Mucosa of gallbladder (tissue), 1 donor: Measurements from ENCODE around the gene MUS81. TPM values are rescaled to one million over a fixed set of nuclear protein-coding genes. Genes with fewer than 3 reads are reported as not detected.
"Not testable (repeated sequence)": the region's sequence is repeated elsewhere in the genome, so short reads cannot be mapped to it uniquely, and the experiment has no call there.

Source experiments
- DNase-seq: peaks from one replicate; pipeline ENCODE4 v3.0.0-alpha.2; 2020; ENCODE audit warnings: low spot score
- total RNA-seq: library from RNA; stranded (reverse); gene quantifications from one replicate; pipeline ENCODE4 v1.2.1, GENCODE V29; 2021
- donor health status: DM: no; HTN: no; CAD: no.

The MUS81 gene, protein sequence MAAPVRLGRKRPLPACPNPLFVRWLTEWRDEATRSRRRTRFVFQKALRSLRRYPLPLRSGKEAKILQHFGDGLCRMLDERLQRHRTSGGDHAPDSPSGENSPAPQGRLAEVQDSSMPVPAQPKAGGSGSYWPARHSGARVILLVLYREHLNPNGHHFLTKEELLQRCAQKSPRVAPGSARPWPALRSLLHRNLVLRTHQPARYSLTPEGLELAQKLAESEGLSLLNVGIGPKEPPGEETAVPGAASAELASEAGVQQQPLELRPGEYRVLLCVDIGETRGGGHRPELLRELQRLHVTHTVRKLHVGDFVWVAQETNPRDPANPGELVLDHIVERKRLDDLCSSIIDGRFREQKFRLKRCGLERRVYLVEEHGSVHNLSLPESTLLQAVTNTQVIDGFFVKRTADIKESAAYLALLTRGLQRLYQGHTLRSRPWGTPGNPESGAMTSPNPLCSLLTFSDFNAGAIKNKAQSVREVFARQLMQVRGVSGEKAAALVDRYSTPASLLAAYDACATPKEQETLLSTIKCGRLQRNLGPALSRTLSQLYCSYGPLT
- 63.1 TPM for total RNA-seq

DNA sequence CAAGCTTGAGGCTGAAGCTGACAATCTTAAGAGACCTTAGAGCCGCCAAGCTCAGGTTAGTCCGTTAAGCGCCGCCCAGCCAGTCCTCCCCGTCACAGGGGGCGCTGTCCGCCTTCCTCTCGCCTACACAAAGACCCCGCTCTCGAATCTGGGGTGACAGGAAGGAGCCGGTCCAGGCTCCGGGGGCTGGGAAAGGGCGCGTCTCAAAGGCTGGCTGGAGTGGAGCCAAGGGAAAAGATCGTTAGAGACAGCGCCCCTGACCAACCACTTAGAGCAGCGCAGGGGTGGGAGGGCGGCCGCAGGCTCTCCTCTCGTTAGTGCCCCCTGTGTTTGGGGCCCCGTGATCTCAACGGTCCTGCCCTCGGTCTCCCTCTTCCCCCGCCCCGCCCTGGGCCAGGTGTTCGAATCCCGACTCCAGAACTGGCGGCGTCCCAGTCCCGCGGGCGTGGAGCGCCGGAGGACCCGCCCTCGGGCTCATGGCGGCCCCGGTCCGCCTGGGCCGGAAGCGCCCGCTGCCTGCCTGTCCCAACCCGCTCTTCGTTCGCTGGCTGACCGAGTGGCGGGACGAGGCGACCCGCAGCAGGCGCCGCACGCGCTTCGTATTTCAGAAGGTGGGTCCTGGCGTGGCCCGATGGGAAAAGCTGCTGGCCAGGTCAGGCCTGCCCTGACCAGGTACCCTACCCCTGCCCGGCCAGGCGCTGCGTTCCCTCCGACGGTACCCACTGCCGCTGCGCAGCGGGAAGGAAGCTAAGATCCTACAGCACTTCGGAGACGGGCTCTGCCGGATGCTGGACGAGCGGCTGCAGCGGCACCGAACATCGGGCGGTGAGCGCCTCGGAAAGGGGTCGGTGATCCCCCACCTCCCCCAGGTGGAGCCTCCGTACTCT is at the start of gene MUS81:
Gene MUS81, plus strand, starts transcription at position 156 of the 887 bp plus-strand sequence. Its CDS starts 321 bp downstream, at position 477.
- peak; percentile 97 for DNase-seq

DNA sequence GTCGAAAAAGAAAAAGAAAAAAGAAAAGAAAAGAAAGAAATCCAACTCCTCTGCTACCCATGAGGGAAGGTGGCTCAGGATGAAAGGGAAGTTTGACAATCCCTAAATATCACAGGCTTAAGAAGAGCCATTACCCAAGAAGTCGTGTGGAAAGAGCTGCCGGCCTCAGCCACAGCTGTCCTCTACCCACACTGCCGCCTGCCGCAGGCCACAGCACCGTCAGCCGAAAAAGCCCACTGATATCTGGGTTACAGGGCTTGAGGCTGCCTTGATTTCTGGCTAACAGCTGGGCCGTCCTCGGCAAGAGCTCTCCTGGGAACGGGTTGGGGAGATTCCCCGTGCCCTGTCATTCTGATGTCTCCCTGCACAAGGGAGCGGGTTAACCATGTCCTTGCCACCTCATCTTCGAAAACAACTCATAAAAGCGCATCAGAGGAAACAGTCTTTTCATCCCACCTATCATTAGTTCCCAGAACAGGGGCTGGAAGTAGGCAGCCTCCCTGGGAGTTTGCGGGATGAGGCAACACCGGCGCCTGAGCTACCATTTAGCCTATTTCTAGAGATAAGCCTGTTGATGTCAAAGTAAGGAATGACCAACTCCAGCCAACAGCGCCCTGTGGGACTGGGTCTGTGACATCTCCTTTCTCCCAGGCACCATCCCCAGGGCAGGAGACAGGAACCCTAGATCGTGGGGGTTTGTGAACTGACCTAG is 48.3 kb upstream of the MUS81 start:
- DNase-seq: no peak

DNA sequence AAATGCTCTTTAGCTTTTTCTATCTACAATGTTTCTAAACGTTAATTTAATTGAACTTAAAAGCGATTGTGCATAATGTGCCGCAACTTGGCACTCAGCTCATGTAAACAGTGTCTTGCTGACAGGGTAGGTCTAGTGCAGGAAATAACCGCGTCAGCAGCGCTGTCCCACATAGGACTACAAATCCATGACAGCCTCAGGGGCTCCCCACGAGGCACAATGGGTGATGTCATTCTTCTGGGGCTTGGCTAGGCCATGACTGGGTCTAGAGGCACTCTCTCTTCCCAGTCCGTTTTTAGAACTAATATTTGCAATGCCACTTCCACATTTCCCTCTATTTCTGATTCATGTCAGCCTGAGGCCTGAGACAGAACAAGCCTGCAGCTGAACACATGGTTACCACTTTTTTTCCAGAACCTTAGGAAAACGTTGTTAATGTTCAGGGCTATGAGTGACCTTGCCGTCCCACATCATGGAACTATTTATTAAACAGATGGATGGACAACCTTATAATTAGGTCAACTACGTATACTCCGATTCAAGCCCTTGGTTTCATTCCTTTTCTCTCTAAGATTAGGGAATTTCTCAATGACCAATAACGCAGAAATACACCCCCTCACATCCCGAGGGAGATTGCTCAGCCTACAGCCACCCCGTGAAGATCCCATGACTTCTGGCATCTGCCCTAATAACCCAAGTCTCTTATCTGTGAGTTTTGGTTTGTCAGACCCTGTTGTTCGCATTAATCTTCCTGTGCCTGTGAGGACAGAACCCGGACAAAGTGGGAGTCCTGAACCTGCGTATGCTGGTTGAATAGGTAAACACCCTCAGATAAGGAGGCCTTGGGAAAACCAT is 45.9 kb upstream of the MUS81 start:
- no peak for DNase-seq

DNA sequence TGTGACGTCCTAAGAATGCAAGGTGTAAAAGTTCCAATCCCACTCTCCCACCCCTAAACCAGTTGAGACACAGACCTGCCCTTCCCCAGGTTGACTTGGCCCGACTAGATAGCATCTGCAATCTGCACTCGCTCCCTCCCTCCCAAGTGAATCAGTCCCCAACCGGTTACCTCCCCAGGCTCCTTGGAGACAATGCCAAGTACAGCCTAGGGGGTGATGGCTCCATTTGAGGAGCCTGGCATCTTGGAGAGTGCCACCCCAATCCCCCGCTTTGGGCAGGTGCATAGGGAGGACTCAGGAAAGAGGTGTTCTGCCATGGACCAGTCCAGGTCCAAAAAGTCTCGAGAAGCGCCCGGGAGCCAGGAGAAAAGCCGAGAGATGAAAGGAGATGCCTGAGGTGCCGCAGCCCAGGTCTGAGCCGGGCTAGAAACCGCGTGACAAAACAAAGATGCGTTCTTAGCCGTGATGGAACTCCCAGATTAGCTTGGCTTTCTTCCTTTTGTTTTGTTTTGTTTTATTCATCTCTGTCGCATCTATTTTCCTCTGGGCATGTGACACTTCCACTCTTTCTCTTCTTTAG is 45.2 kb upstream of the MUS81 start:
- no peak for DNase-seq

DNA sequence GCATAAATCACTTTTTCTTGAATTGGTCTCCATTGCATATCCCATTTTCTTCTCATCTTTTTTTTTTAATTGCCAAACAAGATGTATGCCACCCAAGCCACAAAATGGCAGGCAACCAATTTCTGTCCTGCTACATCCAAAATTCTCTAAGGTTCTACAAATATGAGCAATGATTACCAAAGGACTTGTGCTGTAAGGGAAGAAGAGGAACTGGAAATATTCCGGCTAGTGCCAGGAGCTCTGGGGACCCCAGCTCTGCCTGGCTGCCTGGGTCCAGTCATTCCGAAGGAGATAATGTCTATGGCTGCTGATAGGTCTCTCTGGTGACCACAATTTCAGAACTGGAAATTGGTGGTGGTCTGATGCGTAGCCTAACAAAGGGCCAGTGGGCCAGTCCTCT is 43.5 kb upstream of the MUS81 start:
- DNase-seq: no peak

DNA sequence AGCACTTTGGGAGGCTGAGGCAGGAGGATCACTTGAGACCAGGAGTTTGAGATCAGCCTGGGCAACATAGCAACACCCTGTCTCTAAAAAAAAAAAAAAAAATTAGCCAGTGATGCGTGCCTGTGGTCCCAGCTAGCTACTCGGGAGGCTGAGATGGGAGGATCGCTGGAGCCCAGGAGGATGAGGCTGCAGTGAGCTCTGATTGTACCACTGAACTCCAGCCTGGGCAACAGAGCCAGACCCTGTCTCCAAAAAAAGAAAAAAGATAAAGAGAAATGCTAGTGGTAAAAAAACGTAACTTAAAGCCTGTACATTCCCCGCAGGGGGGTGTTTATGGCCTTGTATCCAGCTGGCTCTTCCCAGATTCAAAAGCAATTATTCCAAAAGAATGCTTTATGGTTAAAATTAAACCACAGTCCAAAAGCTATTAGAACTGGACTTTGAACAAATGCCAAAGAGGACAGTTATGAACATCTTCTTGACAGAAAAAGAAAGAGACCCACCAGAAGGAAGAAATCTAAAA is 42.9 kb upstream of the MUS81 start:
- DNase-seq: no peak

DNA sequence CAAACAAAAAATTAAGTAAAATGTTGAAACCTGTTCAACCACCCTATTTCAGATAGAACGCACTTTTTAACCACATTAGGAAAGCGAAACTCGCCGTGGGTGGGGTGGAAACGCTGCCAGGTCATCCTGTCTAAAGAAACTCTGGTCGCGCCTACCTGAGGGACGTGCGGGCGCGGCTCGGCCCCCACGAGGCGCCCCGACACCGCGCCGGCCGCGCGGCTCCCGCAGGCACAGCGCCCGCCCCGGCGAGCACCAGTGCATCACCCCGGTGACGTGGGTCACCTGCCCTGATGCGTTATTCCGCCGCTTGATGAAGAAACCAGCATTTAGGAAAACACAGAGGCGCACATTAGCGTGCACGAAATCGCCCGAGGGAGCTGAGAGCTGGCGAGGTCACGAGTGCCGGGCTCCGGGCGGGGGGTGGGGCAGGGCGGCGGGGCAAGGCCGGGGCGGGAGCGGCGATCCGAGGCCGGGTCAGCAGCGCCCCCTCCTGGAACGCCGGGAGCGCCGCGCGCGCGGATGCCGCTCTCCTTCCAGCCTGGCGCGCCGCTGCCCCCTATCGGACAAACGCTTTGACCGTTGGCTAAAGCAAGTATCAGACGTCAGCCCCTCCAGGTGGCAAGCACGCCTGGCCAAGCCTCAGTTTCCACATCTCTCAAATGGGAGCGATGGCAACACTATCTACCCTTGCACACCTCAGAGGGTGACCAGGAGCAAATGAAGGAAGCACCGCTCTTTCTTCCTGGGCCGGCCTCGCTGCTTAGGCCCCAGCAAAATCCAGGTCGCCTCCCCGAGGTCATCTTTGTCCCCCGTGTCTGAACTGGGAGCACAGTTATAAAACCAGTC is 42.2 kb upstream of the MUS81 start:
- peak; percentile 94 for DNase-seq

DNA sequence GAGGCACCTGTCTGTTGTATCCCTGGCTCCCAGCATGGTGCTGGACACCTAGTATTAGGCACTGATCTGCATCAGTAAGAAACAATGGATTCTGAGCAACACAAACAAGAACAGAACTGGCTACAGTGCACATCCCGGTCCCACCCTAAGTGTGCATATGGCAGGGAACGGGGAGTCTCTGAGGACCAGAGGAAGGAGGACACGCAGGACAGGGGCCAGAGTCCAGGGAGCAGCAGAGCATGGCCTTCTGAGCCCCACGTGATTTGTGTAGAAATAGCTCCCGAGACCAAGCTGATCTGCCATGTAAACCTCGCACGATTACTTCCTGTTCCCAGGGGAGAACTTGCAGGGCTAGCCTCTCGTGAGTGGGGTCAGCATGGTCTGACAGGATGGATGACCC is 39.1 kb upstream of the MUS81 start:
- DNase-seq: no peak

DNA sequence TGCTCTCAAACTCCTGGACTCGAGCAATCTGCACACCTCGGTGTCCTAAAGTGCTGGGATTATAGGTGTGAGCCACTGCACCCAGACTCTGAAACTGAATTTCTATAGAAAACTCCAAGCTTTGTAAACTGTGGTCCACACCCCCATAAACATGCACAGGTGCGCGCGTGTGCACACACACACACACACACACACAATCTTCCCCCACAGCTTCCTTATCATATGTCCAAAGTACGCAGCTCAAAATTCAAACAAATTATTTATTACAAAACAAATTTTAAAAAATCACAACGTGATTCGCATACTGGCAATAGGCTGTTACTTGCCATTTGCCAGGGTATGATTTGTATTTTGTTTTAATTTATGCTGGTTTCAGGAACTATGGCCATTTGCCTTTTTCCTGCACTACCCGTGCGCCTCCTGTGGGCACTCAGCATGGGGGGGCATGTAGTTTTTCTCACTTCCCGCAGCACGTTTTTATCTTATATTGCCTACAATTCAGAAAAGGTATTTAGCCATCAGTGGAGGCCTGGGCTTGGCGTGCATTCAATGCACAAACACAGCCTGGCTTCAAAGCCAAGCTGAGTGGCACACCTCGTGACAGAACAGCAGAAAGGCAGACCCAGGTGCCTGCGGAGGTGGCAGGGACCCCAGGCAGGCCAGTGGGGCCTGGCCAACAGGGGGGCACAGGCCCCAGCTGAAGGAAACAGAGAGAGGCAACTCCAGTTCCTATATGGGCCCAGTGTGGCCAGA is 37.3 kb upstream of the MUS81 start:
- DNase-seq: no peak

DNA sequence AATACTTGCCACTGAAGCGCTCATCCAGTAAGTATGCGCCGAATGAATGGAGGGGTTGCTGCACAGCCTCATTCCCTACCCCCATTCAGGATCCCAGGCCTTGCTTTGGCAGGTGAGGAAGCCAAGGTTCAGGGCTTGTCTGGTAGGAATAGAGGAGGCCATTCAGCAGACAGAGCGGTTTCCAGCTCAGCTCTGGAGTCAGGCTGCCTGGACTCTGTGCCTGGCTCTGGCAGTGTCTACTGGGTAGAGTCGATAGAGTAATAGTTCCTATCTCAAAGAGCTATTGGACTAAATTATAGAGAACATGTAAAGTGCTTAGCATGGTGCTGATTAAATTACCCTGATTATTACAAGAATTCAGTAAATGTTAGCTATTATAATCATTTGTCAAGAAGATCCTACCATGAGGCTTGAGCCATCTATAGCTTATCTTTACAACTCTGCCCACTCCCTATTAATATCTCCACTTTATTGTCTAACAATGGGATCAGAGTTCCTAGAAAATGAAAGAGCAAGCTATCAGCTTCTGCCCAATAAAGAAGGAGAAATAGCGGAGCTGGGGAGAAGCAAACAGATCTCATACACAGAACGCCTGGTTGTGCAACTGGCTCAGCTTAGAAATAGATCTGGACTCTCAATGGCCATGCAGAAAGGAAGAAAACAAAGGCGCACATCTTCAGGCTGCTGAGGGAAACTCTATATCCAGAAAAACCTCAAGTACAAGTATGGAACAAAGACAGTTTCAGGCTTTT is 33.1 kb upstream of the MUS81 start:
- DNase-seq: no peak

DNA sequence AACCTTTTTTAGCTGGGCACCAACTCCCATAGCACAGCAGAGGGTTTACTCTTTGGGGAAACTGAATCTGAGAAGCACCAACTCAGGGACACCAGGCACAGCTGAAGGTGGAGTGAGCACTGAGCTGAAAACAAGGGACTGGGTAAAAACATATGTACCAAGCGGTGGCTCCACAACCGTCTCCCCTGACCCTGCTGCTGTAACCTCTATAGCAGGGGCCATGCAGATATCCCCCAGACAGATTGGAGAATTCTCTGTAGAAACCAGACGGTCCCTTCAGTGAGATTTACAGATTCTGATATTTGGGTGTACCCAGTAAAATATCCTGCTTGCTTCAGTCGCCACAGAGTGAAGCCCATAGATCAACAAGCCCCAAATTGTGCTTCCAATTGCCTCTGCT is 30.8 kb upstream of the MUS81 start:
- no peak for DNase-seq

DNA sequence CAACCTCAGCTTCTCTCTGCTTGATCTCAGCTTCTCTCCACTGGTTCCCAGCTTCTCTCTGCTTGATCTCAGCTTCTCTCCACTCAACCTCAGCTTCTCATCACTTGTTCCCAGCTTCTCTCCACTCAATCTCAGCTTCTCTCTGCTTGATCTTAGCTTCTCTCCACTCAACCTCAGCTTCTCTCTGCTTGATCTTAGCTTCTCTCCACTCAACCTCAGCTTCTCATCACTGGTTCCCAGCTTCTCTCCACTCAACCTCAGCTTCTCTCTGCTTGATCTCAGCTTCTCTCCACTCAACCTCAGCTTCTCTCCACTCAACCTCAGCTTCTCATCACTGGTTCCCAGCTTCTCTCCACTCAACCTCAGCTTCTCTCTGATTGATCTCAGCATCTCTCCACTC is 28.0 kb upstream of the MUS81 start:
- DNase-seq: not testable (repeated sequence)

DNA sequence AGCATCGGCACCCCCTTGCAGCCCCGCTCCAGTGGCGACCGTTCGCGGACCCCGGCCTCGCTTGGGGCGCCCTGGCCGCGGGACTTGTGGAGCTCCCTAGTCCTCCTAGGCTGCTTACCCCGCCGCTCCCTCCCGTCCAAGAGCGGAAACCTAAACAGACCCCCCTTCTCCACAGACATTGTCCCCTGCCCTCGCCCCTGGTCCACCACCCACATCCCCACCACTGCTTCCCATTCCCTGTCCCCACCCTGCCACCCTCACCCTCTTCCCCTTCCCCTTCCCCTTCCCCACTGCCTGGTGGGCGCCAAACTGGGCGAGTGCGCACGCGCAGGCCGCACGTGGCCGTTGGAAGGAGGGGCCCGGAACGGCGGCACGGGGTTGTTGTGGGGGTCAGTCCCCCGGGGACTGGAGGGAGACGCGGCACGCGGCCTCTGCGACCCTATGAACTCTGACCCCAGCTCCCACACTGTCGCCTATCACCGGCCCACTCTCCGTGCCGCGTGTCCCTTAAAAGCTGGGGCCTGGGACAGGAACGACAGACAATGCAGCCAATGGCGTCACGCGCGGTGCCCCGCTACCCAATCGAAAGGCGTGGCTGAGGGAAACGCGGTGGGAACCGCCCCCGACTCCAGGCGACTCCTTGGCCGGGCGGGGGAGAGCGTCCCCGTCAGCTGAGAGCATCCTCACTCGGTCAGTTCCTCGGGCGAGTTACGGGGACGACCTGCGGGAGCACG is 26.8 kb upstream of the MUS81 start, which contains the start of gene SNX32:
Gene SNX32, plus strand, starts transcription at position 667 of the 734 bp plus-strand sequence. CDS start 103 bp downstream, outside the sequence.
- DNase-seq: peak; percentile 96

DNA sequence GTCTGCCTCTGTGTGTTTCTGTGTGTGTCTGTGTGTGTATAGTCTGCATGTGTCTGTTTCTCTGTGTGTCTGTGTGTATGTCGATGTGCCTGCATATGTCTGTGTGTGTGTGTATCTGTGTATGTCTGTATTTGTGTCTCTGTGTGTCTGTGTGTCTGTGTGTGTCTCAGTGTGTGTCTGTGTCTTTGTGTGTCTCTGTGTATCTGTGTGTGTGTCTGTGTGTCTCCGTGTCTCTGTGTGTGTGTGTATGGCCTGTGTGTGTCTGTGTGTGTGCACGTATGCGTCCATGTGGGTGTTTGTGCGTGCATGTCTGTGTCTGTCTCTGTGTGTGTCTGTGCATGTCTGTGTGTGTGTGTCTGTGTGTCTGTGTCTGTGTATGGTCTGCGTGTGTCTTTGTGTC is 26.0 kb upstream of the MUS81 start:
- DNase-seq: no peak

DNA sequence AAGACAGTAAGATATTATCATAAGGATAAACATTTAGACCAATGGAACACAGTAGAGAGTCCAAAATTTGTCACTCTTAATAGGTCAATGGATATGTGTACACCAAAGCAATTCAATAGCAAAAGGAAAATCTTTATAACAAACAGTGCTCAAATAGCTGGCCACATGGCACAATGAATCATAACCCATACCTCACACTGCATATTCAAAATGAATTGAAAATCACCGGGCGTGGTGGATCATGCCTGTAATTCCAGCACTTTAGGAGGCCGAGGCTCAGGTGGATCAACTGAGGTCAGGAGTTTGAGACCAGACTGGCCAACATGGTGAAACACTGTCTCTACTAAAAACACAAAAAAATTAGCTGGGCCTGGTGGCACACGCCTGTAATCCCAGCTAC is 18.1 kb upstream of the MUS81 start:
- DNase-seq: no peak

DNA sequence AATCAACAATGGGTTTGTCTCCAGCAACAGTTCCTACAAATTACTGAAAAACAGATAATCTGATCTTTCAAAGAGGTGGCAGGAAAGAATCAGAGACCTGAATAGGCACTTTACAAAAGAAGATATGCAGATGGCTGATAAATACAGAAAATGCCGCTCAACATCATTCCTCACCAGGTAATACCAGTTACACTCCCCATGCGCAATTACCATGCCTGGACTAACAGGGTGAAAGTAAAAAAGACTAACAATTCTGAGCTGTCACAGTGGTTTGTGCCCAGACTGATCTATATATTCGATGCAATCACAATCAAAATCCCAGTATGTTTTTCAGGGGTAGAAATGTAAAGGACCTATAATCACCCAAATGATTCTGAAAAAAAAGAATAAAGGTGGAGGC is 16.4 kb upstream of the MUS81 start:
- DNase-seq: no peak

DNA sequence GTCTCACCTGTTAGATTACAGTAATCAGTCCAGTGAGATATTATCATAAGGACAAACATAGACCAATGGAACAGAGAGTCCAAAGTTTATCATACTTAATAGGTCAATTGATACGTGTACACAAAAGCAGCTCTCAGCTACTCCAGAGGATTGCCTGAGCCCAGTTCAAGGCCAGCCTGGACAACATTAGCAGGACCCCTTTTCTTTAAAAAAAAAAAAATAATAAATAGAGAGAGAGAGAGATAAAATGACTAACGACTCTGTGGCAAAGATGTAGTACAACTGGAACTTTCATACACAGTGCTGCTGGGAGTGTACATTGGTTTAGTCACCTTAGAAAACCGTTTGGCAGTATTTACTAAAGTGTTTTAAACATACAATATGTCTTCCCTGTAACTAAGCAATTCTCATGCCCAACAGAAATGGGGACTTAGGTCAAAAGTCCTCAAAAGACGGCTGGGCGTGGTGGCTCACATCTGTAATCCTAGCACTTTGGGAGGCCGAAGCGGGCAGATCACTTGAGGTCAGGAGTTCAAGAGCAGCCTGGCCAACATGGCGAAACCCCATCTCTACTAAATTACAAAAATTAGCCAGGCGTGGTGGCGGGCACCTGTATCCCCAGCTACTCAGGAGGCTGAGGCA is 15.9 kb upstream of the MUS81 start:
- DNase-seq: no peak
